Panc1 (cell line): ENCODE measurements around the gene SMCO3. TPM values are rescaled to one million over a fixed set of nuclear protein-coding genes. Genes with fewer than 3 reads are reported as not detected.

ENCODE experiments used
- ATAC-seq: fragments of 200-7000 bp; cut with Tn5 transposase; 2 replicates; pipeline ENCODE4 v1.9.1; 2020; ENCODE audit warnings: mild to moderate bottlenecking, moderate library complexity
- BruUV-seq: library from RNA; stranded (reverse); fragments of 400-500 nt; replicated peaks from 2 replicates; lab custom pipeline; 2021; lab: Mats Ljungman, UMichigan
- CTCF ChIA-PET: fragments of 300-600 bp; sonication (Branson Sonifier 250); formaldehyde crosslinking; loops from one replicate; lab custom pipeline; 2022; ENCODE audit warnings: antibody characterized with exemption; lab: Charles Lee
- POLR2A ChIA-PET: fragments of 300-600 bp; sonication (Branson Sonifier 250); formaldehyde crosslinking; loops from one replicate; lab custom pipeline; 2022; ENCODE audit warnings: antibody characterized with exemption; lab: Charles Lee
- DNase-seq: peaks from one replicate; pipeline ENCODE4 v3.0.0-alpha.2; 2010; ENCODE audit warnings: low read depth, low spot score
- H3K27ac ChIP-seq: 2 replicates; pipeline ENCODE4 v1.5.1; 2011; ENCODE audit warnings: mild to moderate bottlenecking, low read length, inconsistent platforms
- H3K27me3 ChIP-seq: fragments of 200-500 bp; sonication (Bioruptor generic); 2 replicates; pipeline ENCODE4 v1.6.0; 2014; ENCODE audit warnings: low read length, inconsistent platforms; ENCODE audit not compliant: control insufficient read depth, insufficient read depth
- H3K36me3 ChIP-seq: fragments of 200-500 bp; sonication (Bioruptor generic); 2 replicates; pipeline ENCODE4 v1.5.1; 2014; ENCODE audit warnings: inconsistent platforms, mild to moderate bottlenecking, low read length, moderate library complexity; ENCODE audit not compliant: control insufficient read depth, insufficient read depth
- H3K4me1 ChIP-seq: 2 replicates; pipeline ENCODE4 v1.5.1; 2011; ENCODE audit warnings: inconsistent platforms, mild to moderate bottlenecking, low read length, moderate library complexity; ENCODE audit not compliant: control insufficient read depth, insufficient read depth
- H3K4me3 ChIP-seq, 2 experiments: 2 replicates each; pipeline ENCODE4 v1.5.1; 2011 to 2012; ENCODE audit warnings: low read depth in 2 of 2, low read length in 2 of 2, mild to moderate bottlenecking in 2 of 2, inconsistent platforms in 1 of 2, moderate library complexity in 1 of 2
- H3K9me3 ChIP-seq: fragments of 200-500 bp; sonication (Bioruptor generic); 2 replicates; pipeline ENCODE4 v1.5.1; 2014; ENCODE audit warnings: low read depth, mild to moderate bottlenecking, inconsistent platforms, low read length, moderate library complexity; ENCODE audit not compliant: control insufficient read depth, insufficient read depth
- CTCF ChIP-seq: fragments of 450-650 bp; IDR thresholded peaks from 2 replicates; pipeline ENCODE4 v1.5.1; 2017; ENCODE audit warnings: mild to moderate bottlenecking
- POLR2AphosphoS5 ChIP-seq: IDR thresholded peaks from 2 replicates; pipeline ENCODE4 v1.6.1; 2012; ENCODE audit warnings: mild to moderate bottlenecking, low read depth, low read length, moderate library complexity
- REST ChIP-seq, 2 experiments: IDR thresholded peaks; 2 replicates each; pipeline ENCODE4 v1.6.1; 2011 to 2012; ENCODE audit warnings: low read depth in 2 of 2, control low read depth in 1 of 2, low read length in 1 of 2, mild to moderate bottlenecking in 1 of 2, moderate library complexity in 1 of 2; ENCODE audit not compliant: insufficient read depth in 1 of 2
- SIN3A ChIP-seq: IDR thresholded peaks from 2 replicates; pipeline ENCODE4 v1.6.1; 2012; ENCODE audit warnings: low read depth, mild to moderate bottlenecking, low read length, moderate library complexity, borderline replicate concordance; ENCODE audit not compliant: insufficient read depth
- TCF7L2 ChIP-seq: IDR thresholded peaks from 2 replicates; pipeline ENCODE4 v1.6.1; 2011; ENCODE audit warnings: mild to moderate bottlenecking, low read depth, low read length, inconsistent platforms
- in situ Hi-C: cut with HindIII; loops from 2 replicates; pipeline ENCODE4 v1.10.0; 2016; ENCODE audit warnings: low sequenced_read_pairs, low pct_unique_long_range_greater_than_20kb
- intact Hi-C: fragments of 100-400 bp; cut with micrococcal nuclease; formaldehyde crosslinking; loops from one replicate; pipeline ENCODE4 v1.10.0; 2022; ENCODE audit not compliant: unreplicated experiment
- total RNA-seq: library from RNA; stranded (reverse); gene quantifications from one replicate; pipeline ENCODE4 v1.2.1, GENCODE V29; 2021; ENCODE audit not compliant: unreplicated experiment

Gene SMCO3
- total RNA-seq, 1 experiment from 2014 or later, result not detected

GRCh38 chr12:14858513-14858912 lies 44.5 kb upstream of the SMCO3 start:
- intact Hi-C loops, result no loop called here
- TF ChIP-seq REST (IDR thresholded peaks at IDR 0.05; ENCODE audit: insufficient read depth in 1 of 2, low read depth in 2 of 2, low read length in 1 of 2) (no peak), SIN3A (no peak), POLR2AphosphoS5 (no peak), CTCF (no peak), TCF7L2 (no peak)
- H3K36me3 ChIP-seq, result no peaks in the 10 kb centered on the region
- in situ Hi-C loops, result no loop called here
- no peak overlapping the region for H3K27ac ChIP-seq
- CTCF ChIA-PET, result no interaction called here
- BruUV-seq, result no TSS peak
- no peak for ATAC-seq
- POLR2A ChIA-PET, result no interaction called here
- no peaks in the 10 kb centered on the region for H3K9me3 ChIP-seq
- no peak for DNase-seq
- no peaks in the 10 kb centered on the region for H3K27me3 ChIP-seq
- no peaks in the 10 kb centered on the region for H3K4me1 ChIP-seq
- no peak overlapping the region for H3K4me3 ChIP-seq

- ATAC-seq, result no peak
- TF ChIP-seq POLR2AphosphoS5 (no peak), REST (IDR thresholded peaks at IDR 0.05; ENCODE audit: insufficient read depth in 1 of 2, low read depth in 2 of 2, low read length in 1 of 2) (no peak), CTCF (no peak), SIN3A (no peak), TCF7L2 (no peak)
- Histone ChIP-seq H3K27me3 (no peaks in the 10 kb centered on the region), H3K36me3 (no peaks in the 10 kb centered on the region), H3K4me1 (no peaks in the 10 kb centered on the region), H3K27ac (no peak overlapping the region), H3K9me3 (no peaks in the 10 kb centered on the region), H3K4me3 (no peak overlapping the region)
- in situ Hi-C loops (no loop called here), intact Hi-C loops (no loop called here)
- no peak for DNase-seq
- no TSS peak for BruUV-seq
- ChIA-PET POLR2A (no interaction called here), CTCF (no interaction called here)
Measured at GRCh38 chr12:14854586-14855183, 40.7 kb upstream of the SMCO3 start.
